GM18868 (cell line): Measurements from ENCODE around the gene ACACB.
A peak's percentile ranks its signal among the peaks of the same experiment; 100 is the strongest.

Source experiments
- ATAC-seq: cut with Tn5 transposase; IDR thresholded peaks from one replicate; pipeline ENCODE4 v1.9.1; 2021; ENCODE audit warnings: mild to moderate bottlenecking, moderate library complexity; ENCODE audit not compliant: unreplicated experiment

The ACACB gene

DNA sequence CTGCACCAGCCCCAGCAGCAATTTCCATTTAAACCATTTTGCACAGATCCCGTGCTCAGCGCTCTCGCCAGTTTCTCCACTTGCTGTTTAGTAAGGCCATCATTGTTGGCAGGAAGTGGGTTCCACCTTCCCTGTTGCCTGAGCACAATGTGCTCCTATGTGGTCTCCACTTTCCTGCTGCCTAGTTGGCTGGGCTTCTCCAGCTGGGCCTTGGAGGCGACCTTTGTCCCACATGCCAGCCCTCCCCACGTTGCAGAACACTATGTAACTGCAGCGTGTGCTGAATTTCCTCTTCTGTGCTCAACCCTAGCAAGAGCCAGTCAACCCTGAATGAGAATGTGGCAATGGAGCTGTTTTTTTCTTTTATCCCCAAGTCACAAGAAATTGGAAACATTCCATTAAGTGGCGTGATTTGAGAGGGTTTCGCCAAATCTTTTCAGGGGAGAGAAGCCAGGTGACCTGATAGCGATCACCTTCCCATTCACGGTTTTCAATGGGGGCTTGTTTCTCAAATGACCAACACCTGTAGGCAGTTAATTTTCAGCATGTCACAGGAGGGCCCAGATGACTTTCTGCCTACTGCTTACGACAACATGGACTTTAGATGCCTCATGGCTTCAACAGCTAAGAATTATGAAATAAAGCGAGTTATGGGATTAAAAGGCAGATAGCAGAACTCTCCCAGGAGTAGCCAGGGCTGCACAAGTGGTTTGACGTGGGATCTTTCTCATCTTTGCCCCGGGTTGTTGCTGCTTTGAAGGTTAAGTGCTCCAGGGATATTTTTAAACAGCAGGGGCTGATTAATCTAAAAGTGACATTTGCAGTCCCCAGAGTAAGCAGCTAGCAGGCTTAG, at the start of gene ACACB:
Gene ACACB, plus strand, starts transcription at position 830 of the 853 bp plus-strand sequence. CDS start 22,819 bp downstream, outside the sequence.
- no peak for ATAC-seq

- ATAC-seq = no peak
These were observed 46.8 kb upstream of the ACACB start for GRCh38 chr12:109069307-109070271.

- ATAC-seq = no peak
These were observed 41.5 kb upstream of the ACACB start for GRCh38 chr12:109074866-109075265.

DNA sequence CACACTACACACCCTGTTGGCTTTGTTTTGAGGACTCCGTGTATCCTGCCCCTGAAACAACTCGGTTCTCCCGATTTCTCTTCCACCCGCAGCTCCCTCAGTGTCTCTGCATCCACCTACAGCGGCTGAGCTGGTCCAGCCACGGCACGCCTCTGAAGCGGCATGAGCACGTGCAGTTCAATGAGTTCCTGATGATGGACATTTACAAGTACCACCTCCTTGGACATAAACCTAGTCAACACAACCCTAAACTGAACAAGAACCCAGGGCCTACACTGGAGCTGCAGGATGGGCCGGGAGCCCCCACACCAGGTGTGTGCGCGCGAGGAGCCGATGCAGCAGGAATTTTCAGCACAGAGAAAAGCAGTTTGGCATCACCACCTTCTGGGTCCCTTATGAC, 33.6 kb upstream of the ACACB start:
- no peak for ATAC-seq

DNA sequence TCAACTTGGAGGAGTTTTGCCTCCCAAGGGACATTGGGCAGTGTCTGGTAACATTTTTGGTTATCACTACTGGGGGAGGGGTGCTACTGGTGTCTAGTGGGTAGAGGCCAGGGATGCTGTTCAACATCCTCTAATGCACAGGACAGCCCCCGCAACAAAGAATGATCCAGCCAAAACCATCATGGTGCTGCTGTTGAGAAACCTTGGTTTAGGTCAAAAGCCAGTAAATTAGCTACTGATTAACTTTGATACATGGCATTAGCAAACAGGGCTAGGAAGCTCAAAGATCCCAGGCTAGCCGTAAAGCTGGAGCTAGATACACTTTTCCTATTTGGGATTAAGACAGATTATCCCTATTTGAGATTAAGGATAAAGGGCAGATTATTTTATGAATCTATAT, 32.0 kb upstream of the ACACB start:
- ATAC-seq = no peak

DNA sequence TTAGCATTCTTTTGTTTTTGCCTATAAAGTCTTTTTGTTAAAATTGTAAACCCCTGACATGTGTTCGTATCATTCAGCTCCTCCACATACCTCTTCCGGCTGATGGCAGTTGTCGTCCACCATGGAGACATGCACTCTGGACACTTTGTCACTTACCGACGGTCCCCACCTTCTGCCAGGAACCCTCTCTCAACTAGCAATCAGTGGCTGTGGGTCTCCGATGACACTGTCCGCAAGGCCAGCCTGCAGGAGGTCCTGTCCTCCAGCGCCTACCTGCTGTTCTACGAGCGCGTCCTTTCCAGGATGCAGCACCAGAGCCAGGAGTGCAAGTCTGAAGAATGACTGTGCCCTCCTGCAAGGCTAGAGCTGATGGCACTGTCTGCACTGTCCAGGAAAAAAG, 30.8 kb upstream of the ACACB start:
- ATAC-seq = no peak

DNA sequence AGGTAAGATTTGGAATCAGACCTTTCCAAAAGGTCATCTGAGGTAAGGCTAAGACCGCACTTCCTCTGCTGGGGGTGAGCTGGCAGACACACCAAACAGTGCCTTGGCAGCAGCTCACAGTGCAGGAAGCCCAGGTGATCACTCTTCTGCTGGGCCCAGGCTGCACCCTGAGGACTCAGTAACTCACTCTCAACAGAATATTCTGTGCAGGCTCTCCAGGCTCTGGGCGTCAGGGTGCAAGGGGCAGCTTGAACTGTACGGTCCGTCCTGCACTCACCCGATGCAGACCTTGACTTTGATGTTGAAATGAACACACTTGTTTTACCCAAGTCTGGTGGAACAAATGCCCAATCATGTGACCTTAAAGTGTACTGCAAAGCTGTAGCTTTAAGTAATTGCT, 29.1 kb upstream of the ACACB start:
- ATAC-seq = no peak

GRCh38 chr12:109088818-109089217, 27.6 kb upstream of the ACACB start:
- ATAC-seq = no peak

GRCh38 chr12:109089683-109090082, 26.7 kb upstream of the ACACB start:
- ATAC-seq = no peak

DNA sequence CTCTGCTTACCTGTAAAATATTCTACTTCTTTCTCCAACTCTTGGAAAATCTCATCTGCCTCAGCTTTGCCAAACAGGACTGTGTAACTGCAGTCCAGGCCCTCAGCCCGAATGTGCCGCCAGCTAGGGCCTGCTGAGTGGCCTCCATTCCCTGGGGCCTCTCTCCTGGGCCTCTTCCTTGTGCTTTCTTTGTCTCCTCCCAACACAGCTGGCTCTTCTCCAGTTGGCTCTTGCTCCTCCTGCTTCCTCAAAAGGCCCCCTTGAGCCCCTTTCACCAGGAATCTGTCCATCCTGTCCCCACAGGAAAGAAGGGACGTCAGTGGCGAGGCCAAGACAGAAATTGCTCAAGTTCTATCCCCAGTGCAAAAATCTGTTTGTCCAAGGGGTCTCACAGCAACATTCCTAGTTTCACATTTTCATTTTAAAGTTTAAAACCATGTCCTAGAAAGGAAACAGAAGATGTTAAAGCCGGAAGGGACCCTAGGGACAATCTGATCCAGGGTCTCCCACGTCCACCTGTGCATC, 23.8 kb upstream of the ACACB start:
- ATAC-seq = no peak

GRCh38 chr12:109093022-109093918, 23.1 kb upstream of the ACACB start, which contains the start of gene ALKBH2:
Gene ALKBH2, minus strand, starts transcription at chr12:109093472. Its CDS starts 686 bp downstream, at chr12:109092786.
- ATAC-seq = peak; percentile 67

DNA sequence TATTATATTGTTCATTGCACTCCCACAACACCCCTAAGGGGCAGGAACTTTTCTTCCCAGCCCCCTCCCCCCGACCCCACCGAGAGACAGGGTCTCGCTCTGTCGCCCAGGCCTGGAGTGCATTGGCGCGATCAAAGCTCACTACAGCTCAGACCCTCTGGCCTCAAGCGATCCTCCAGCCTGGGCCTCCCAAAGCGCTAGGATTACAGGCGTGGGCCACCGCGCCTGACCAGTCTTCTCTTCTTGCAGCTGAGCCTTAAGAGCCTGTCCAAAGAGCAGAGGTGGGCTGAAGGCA, 19.3 kb upstream of the ACACB start:
- no peak for ATAC-seq

DNA sequence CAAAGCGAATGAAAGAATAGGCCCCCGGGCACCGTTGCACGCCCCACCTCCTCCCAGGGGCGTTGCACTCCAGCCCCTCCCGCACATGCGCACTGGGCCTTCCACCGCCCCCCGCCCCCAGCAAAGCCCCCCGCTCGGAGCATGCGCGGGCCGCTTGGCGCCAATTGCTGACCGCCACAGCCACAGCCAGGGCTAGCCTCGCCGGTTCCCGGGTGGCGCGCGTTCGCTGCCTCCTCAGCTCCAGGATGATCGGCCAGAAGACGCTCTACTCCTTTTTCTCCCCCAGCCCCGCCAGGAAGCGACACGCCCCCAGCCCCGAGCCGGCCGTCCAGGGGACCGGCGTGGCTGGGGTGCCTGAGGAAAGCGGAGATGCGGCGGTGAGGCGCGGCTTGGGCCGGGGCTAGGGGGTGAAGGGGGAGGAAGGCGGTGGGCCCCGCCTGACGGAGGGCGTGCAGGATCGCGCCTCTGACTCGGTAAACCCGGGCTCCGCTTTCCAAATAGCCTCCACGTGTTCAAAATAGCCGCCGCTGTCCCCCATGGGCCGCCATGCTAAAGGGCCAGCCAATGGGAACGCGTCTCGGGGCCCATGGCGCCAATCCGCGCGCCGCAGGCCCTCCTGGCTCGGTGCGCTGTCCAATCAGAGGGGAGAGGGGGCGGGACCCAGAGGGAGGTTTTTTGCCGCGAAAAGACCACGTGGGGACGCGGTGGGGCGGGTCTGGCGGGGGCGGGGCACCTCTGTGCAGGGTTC, 18.8 kb upstream of the ACACB start, which contains the start of gene UNG:
Gene UNG, plus strand, starts transcription at position 163 of the 748 bp plus-strand sequence. Its CDS starts 83 bp downstream, at position 246.
- ATAC-seq = peak; percentile 92

- peak; percentile 20 for ATAC-seq
These were observed 18.2 kb upstream of the ACACB start for GRCh38 chr12:109098183-109098604.

GRCh38 chr12:109098651-109099050, 17.7 kb upstream of the ACACB start:
- ATAC-seq = no peak

DNA sequence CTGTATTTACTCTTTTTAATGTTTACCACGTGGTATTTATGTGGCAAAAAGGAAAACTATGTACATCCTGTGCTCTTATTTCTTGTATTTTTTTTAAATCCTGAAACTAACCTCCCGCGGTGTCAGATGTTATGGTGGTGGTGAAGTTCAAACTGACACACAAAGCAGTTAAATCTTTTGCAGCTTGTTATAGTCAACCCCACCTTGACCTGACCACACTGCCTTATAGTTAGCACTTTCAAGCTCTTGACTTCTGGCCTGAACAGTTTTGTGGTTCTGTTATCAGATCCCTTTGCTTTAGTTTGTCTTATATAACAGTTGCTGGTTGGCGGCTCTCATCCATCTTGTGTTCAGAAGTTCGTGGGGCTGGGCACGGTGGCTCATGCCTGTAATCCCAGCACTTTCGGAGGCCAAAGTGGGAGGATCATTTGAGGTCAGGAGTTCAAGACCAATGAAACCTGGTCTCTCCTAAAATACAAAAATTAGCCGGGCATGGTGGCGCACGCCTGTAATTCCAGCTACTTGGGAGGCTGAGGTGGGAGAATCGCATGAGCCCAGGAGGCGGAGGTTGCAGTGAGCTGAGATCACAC, 16.9 kb upstream of the ACACB start:
- ATAC-seq = no peak

DNA sequence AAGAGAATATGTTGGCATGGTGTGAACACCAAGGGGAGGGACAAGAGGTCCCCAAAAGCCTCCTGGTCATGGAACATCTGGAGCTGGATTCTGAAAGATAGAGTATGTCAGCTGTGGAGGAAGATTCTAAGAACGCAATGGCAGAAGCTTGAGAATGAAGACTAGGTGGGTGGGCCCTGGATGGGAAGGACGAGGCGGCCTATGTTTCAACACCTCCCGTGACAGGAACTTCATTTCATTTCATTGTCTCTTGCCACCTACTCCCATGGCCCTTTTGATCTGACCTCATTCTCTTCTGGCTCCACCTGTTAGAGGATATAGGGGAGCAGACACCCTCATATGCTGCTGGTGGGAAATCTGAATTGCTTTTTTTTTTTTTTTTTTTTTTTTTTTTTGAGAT, 15.6 kb upstream of the ACACB start:
- no peak for ATAC-seq

DNA sequence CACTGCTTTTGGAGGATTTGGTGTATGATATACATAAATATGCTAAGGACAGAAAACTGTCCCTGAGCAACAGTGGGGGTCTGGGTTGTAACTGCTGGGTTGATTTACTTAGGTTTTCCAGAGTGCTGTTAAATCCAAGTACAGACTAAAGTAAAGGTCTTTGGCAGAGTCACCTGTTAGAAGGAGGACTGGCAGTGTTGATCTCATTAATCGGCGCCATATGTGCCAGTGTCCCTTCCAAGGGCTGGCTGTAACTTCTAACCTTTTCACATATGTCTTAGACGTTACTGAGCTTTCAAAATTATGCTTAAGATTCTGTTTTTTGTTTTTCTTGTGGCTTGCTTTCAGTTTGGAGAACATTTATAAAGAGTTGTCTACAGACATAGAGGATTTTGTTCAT, 13.9 kb upstream of the ACACB start:
- ATAC-seq = no peak

GRCh38 chr12:109105176-109105575, 11.2 kb upstream of the ACACB start:
- no peak for ATAC-seq
